NT2/D1 (cell line): ENCODE data around the gene CRIP3.

Experiments used
- SUZ12 ChIP-seq: IDR thresholded peaks from 2 replicates; pipeline ENCODE4 v1.6.1; 2011; ENCODE audit not compliant: insufficient read length, insufficient read depth; ENCODE audit errors: extremely low read depth
- YY1 ChIP-seq: IDR thresholded peaks from 2 replicates; pipeline ENCODE4 v1.6.1; 2011; ENCODE audit not compliant: insufficient read length, insufficient read depth
- ZNF274 ChIP-seq: IDR thresholded peaks from 2 replicates; pipeline ENCODE4 v1.6.1; 2011; ENCODE audit warnings: mild to moderate bottlenecking, low read depth, low read length

- TF ChIP-seq ZNF274 (no peak), YY1 (no peak), SUZ12 (no peak)
Observed at GRCh38 chr6:43284991-43285781, 23.4 kb downstream of the CRIP3 start.
